CD14-positive monocyte (primary cell): ENCODE results near the gene USP28. TPM values are rescaled to one million over a fixed set of nuclear protein-coding genes. Genes with fewer than 3 reads are reported as not detected.

Experiments
- DNase-seq, 3 donors: peaks; one replicate each; pipeline ENCODE4 v3.0.0-alpha.2; 2011 to 2022
- H2AFZ ChIP-seq: 2 replicates; pipeline ENCODE4 v1.6.0; 2012; ENCODE audit warnings: mild to moderate bottlenecking, low read depth, low read length, inconsistent platforms; ENCODE audit not compliant: insufficient read depth, poor library complexity, severe bottlenecking
- H3K27ac ChIP-seq, 2 donors: 1 replicate in 1 of 2; 2 replicates in 1 of 2; pipeline ENCODE4 v1.5.1; 2012 to 2013; ENCODE audit warnings: low read length in 2 of 2, control low read depth in 1 of 2, inconsistent platforms in 1 of 2, low read depth in 1 of 2, mild to moderate bottlenecking in 1 of 2
- H3K27me3 ChIP-seq, 2 donors: one replicate each; pipeline versions ENCODE4 v1.6.0 to v1.6.1; 2011 to 2013; ENCODE audit warnings: low read length in 2 of 2; ENCODE audit not compliant: control insufficient read depth in 2 of 2, insufficient read depth in 2 of 2
- H3K36me3 ChIP-seq, 2 donors: replicated peaks in 1 of 2; 1 replicate in 1 of 2; 2 replicates in 1 of 2; pipeline versions ENCODE4 v1.5.1 to v1.6.1; 2012 to 2013; ENCODE audit warnings: low read length in 2 of 2, control low read depth in 1 of 2, inconsistent platforms in 1 of 2, mild to moderate bottlenecking in 1 of 2; ENCODE audit not compliant: insufficient read depth in 2 of 2, control insufficient read depth in 1 of 2
- H3K4me1 ChIP-seq, 2 donors: 1 replicate in 1 of 2; 2 replicates in 1 of 2; pipeline versions ENCODE4 v1.5.1 to v1.6.1; 2012 to 2013; ENCODE audit warnings: low read length in 2 of 2, control low read depth in 1 of 2, inconsistent platforms in 1 of 2, mild to moderate bottlenecking in 1 of 2, moderate library complexity in 1 of 2; ENCODE audit not compliant: insufficient read depth in 2 of 2, control insufficient read depth in 1 of 2
- H3K4me2 ChIP-seq: replicated peaks from 2 replicates; pipeline ENCODE3; 2012; ENCODE audit warnings: low read length, moderate library complexity, mild to moderate bottlenecking; ENCODE audit not compliant: poor library complexity, severe bottlenecking; ENCODE audit errors: extremely low read depth
- H3K4me3 ChIP-seq, 3 experiments: fragments of 200-600 bp in 1 of 3; sonication (generic) in 1 of 3; replicated peaks in 1 of 3; 1 replicate in 2 of 3; 2 replicates in 1 of 3; pipeline ENCODE4 v1.5.1; 2011 to 2013; ENCODE audit warnings: low read length in 3 of 3, mild to moderate bottlenecking in 3 of 3, control low read depth in 2 of 3, low read depth in 2 of 3, inconsistent platforms in 1 of 3, moderate library complexity in 1 of 3
- H3K79me2 ChIP-seq: 2 replicates; pipeline ENCODE4 v1.6.0; 2012; ENCODE audit warnings: mild to moderate bottlenecking, control low read depth, inconsistent platforms, low read length, moderate library complexity; ENCODE audit not compliant: insufficient read depth
- H3K9ac ChIP-seq: 2 replicates; pipeline ENCODE4 v1.6.0; 2017; ENCODE audit warnings: low read length, mild to moderate bottlenecking; ENCODE audit not compliant: insufficient read depth, poor library complexity, severe bottlenecking
- H3K9me3 ChIP-seq, 2 donors: replicated peaks in 1 of 2; 1 replicate in 1 of 2; 2 replicates in 1 of 2; pipeline versions ENCODE4 v1.5.1 to v1.6.1; 2012 to 2013; ENCODE audit warnings: low read length in 2 of 2, control low read depth in 1 of 2; ENCODE audit not compliant: control insufficient read depth in 1 of 2, insufficient read depth in 1 of 2
- H4K20me1 ChIP-seq: 2 replicates; pipeline ENCODE4 v1.6.0; 2012; ENCODE audit warnings: mild to moderate bottlenecking, low read length, control low read depth, moderate library complexity; ENCODE audit not compliant: insufficient read depth
- H3K27ac Mint-ChIP-seq, 7 donors: one replicate each; pipeline ENCODE4 v1.8.0; 2020; ENCODE audit warnings: mild to moderate bottlenecking in 7 of 7, mixed read lengths in 7 of 7, moderate library complexity in 6 of 7, inconsistent platforms in 2 of 7
- H3K27me3 Mint-ChIP-seq, 3 donors: one replicate each; pipeline ENCODE4 v1.8.0; 2021 to 2022; ENCODE audit warnings: low read depth in 3 of 3, mild to moderate bottlenecking in 3 of 3, mixed read lengths in 3 of 3, moderate library complexity in 3 of 3, inconsistent platforms in 1 of 3
- H3K36me3 Mint-ChIP-seq, 2 donors: one replicate each; pipeline ENCODE4 v1.8.0; 2020; ENCODE audit warnings: mixed read lengths in 2 of 2, inconsistent platforms in 1 of 2, mild to moderate bottlenecking in 1 of 2
- H3K4me1 Mint-ChIP-seq: one replicate; pipeline ENCODE4 v1.8.0; 2020; ENCODE audit warnings: mild to moderate bottlenecking, mixed read lengths
- H3K4me3 Mint-ChIP-seq, 2 donors: one replicate each; pipeline ENCODE4 v1.8.0; 2020; ENCODE audit warnings: mild to moderate bottlenecking in 2 of 2, mixed read lengths in 2 of 2, moderate library complexity in 1 of 2
- H3K9me3 Mint-ChIP-seq, 7 donors: one replicate each; pipeline ENCODE4 v1.8.0; 2020 to 2022; ENCODE audit warnings: mixed read lengths in 7 of 7, mild to moderate bottlenecking in 6 of 7, moderate library complexity in 6 of 7, inconsistent platforms in 2 of 7
- WGBS: methylation state at CpG from one replicate; pipeline ENCODE4 v1.1.5; 2013; ENCODE audit warnings: missing lambda C conversion rate; ENCODE audit not compliant: insufficient coverage; 5-methylcytosine and 5-hydroxymethylcytosine counted together
- intact Hi-C, 2 donors: fragments of 100-400 bp; cut with micrococcal nuclease; formaldehyde crosslinking; loops; one replicate each; pipeline versions ENCODE4 v1.15.0 to v1.15.1; 2023
- polyA plus RNA-seq, 3 donors: library from polyadenylated mRNA; depleted of rRNA in 1 of 3; unstranded in 2 of 3; stranded (reverse) in 1 of 3; fragments of 300-500 nt in 2 of 3; fragments of >200 nt in 1 of 3; fragmentation: Illumina TruSeq in 2 of 3; gene quantifications; 1 replicate in 2 of 3; 2 replicates in 1 of 3; pipeline ENCODE4 v1.2.3, GENCODE V29; 2012 to 2021
- TF ChIP-seq, protein P1 (sequence below): fragments of 200-600 bp; IDR thresholded peaks from one replicate; pipeline ENCODE4 v1.8.0; 2022; ENCODE audit warnings: antibody characterized with exemption, mild to moderate bottlenecking

Gene USP28
- polyA plus RNA-seq, 3 donors: 13.4 to 21.9 (median 17.7) TPM

DNA sequence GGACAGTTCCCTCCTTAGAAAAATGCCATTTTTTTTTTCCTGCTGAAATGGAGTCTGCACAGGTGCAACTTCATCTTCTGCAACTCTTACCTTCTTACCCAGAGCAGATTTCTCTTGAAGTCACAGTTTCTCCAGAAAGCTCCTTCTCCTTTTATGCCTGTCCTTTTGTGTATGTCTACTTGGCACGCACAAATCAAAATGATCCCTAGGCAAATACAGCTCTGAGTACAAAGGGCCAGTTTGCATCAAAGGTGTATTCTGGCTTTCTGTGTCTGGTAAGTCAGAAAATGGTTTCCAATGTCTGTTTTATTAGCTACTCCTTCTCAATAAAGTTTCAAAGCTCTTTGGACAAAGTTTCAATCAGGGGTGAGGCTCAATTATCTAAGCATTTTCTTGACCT lies 93.2 kb downstream of the USP28 start:
- Histone ChIP-seq H2AFZ (no peak overlapping the region), H3K27me3 (peaks cover 0 to 7% of the 10 kb centered on the region in 2 donors), H3K36me3 (no peaks in the 10 kb centered on the region), H3K4me1 (no peaks in the 10 kb centered on the region), H3K4me2 (no peak overlapping the region), H3K79me2 (no peaks in the 10 kb centered on the region), H3K27ac (no peak overlapping the region), H3K4me3 (no peak overlapping the region), H4K20me1 (no peaks in the 10 kb centered on the region), H3K9ac (no peak overlapping the region), H3K9me3 (no peaks in the 10 kb centered on the region)
- H3K4me3 Mint-ChIP-seq: peak overlapping the region in 1 of 2 donors; percentile 23
- H3K36me3 Mint-ChIP-seq: no peaks in the 10 kb centered on the region
- H3K9me3 Mint-ChIP-seq: no peaks in the 10 kb centered on the region
- no peak for DNase-seq
- H3K27me3 Mint-ChIP-seq: peaks cover 15 to 18% (median 15%) of the 10 kb centered on the region in 3 donors
- WGBS: 100% methylated on average over 1 of the region's 1 CpG
- peaks cover 2% of the 10 kb centered on the region for H3K4me1 Mint-ChIP-seq
- TF ChIP-seq, protein P1, sequence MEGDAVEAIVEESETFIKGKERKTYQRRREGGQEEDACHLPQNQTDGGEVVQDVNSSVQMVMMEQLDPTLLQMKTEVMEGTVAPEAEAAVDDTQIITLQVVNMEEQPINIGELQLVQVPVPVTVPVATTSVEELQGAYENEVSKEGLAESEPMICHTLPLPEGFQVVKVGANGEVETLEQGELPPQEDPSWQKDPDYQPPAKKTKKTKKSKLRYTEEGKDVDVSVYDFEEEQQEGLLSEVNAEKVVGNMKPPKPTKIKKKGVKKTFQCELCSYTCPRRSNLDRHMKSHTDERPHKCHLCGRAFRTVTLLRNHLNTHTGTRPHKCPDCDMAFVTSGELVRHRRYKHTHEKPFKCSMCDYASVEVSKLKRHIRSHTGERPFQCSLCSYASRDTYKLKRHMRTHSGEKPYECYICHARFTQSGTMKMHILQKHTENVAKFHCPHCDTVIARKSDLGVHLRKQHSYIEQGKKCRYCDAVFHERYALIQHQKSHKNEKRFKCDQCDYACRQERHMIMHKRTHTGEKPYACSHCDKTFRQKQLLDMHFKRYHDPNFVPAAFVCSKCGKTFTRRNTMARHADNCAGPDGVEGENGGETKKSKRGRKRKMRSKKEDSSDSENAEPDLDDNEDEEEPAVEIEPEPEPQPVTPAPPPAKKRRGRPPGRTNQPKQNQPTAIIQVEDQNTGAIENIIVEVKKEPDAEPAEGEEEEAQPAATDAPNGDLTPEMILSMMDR: no peak
- intact Hi-C loops: no loop called here
- no peak overlapping the region for H3K27ac Mint-ChIP-seq

DNA sequence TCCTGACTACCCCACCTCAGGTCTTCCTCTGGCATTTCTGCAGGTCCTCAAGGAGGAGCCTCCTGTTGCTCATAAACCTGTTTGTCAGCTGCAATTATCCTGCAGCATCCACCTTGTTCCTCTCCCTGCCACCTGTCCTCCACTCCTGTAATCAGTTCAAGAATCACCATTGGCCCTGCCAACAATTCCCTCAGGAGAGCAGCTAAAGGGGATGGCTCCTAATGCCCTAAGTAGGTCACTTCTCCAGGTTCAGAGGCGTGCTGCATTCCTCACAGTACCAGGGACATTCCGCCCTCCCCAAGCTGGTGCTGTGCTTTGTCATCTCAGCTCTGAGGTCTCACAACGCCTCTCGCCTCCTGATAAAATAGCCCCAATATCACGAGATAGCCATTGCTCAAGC lies 93.7 kb downstream of the USP28 start:
- Histone ChIP-seq H3K4me1 (no peaks in the 10 kb centered on the region), H3K36me3 (no peaks in the 10 kb centered on the region), H3K27ac (no peak overlapping the region), H3K27me3 (peaks cover 0 to 7% of the 10 kb centered on the region in 2 donors), H2AFZ (no peak overlapping the region), H3K9me3 (no peaks in the 10 kb centered on the region), H3K9ac (no peak overlapping the region), H4K20me1 (no peaks in the 10 kb centered on the region), H3K79me2 (no peaks in the 10 kb centered on the region), H3K4me2 (no peak overlapping the region), H3K4me3 (no peak overlapping the region)
- Mint-ChIP-seq H3K9me3 (no peaks in the 10 kb centered on the region), H3K4me3 (peak overlapping the region in 1 of 2 donors; percentile 23), H3K36me3 (no peaks in the 10 kb centered on the region), H3K4me1 (peaks cover 2% of the 10 kb centered on the region), H3K27me3 (peaks cover 12 to 18% (median 15%) of the 10 kb centered on the region in 3 donors), H3K27ac (no peak overlapping the region)
- TF ChIP-seq, protein P1: no peak
- intact Hi-C loops: no loop called here
- DNase-seq: no peak
- WGBS: 92% methylated on average over 3 of the region's 5 CpGs
